Measurements from ENCODE around the gene RASL12.
"Not testable (repeated sequence)": the region's sequence is repeated elsewhere in the genome, so short reads cannot be mapped to it uniquely, and the experiment has no call there.

The RASL12 gene

DNA sequence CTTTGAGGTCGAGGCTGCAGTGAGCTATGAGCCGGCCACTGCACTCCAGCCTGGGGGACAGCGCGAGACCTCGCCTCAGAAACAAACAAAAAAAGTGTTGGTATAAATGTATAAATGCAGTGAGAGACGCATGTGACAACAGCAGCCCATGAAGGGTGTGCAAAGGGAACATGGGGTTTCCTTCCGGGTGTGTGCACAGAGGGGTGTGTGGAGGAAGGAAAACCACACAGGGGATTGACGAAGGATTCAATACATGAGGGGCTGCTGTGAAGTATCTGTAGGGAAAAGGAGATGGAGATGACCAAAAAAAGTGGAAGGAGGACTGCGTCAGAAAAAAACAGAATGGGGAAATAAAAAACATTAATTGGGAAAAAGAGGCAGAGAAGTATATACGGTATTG, 39.5 kb downstream of the RASL12 start:
- peak in 1 of 5 experiments; percentile 24 for DNase-seq

DNA sequence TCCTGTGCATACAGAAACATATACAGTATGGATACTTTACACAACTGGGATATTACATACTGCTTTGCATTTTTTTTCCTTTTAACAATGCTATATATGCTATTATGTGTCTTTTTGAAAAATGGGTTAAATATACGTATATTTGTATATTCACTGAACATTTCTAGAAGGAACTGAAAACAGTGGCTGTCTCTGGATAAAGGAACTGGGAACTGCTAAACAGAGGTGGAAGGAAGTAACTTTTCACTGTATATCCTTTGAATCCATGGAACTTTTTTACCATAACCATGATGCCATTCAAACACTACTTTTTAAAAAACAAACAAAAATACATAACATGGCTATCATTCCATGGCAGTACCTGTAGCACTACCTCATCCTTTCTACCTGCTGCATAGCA, 40.2 kb downstream of the RASL12 start:
- no peak for DNase-seq

DNA sequence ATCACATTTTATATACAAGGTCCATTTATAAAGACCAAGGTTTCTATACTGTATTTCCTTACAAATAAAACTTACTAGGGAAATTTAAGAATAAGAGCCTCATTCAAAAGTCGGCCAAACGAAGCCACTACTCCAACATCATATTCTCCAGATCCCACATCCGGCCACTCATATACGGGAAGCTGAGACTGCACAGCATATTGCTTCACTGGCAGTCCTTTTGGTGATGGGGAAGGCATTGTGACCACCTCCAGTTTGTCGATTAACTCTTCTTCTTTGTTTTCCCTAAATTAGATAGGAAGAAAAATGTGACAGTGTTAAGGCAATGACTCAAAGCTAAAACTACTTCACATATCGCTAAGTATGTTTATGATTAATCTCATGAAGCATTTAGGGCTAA, 41.0 kb downstream of the RASL12 start:
- DNase-seq = no peak

DNA sequence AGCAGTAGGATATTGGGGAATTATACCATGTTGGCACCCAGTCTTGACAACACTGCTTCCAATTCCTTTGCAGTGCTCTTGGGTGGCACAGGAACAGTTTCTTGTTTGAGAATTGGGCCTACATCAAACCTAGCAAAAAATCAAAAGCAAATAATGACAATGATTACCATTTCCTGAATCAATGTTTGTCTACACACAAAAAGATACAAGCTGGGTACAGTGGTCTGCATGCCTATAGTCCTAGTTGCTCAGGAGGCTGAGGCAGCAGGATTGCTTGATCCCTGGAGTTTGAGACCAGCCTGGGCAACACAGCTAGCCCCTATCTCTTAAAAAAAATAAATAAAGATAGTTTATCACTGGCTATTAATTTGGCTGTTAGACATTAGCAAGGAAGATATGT, 46.3 kb downstream of the RASL12 start:
- no peak for DNase-seq

DNA sequence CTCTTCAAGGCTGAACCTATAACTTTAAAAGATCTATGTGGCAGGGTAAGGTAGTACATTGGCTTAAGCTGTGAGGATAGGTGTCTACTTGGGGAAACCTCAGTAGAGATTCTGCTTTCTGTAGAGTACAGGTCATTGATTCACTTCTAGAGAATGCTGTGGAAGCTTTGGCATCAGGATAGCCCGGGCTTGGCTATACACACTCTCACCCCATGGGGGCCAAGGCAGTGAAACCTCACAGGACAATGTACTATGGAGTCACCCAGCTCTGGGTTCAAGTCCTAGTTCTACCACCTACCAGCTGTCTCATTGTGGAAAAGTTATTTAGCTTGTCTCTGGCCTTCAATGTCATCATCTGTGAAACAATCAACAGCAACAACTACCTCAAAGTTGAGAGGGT, 47.4 kb downstream of the RASL12 start:
- no peak for DNase-seq

DNA sequence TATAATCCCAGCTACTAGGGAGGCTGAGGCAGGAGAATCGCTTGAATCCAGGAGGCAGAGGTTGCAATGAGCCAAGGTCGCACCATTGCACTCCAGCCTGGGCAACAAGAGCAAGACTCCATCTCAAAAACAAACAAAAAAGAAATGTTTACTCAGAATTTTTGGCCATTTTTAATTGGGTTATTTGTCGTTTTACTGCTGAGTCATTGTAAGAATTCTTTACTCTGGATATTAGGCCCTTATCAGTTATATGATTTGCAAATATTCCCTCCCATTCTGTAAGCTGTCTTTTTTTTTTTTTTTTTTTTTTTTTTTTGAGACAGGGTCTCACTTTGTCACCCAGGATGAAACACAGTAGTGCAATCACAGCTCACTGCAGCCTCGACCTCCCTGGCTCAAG, 56.6 kb downstream of the RASL12 start:
- not testable (repeated sequence) for DNase-seq

GRCh38 chr15:65008983-65009382, 58.8 kb downstream of the RASL12 start:
- no peak for DNase-seq

- no peak for DNase-seq
Observed at GRCh38 chr15:65006876-65007275, 60.9 kb downstream of the RASL12 start.

- DNase-seq = no peak
Observed at GRCh38 chr15:65004993-65005392, 62.8 kb downstream of the RASL12 start.
